Measurements from ENCODE around the gene ATOH8.

ATOH8 gene

GRCh38 chr2:85736456-85737355 is 17.1 kb upstream of the ATOH8 start:
- no peak for DNase-seq

GRCh38 chr2:85737481-85737880 is 16.3 kb upstream of the ATOH8 start:
- DNase-seq, result no peak

GRCh38 chr2:85737961-85738360 is 15.8 kb upstream of the ATOH8 start:
- DNase-seq, result no peak

GRCh38 chr2:85740193-85740592 is 13.6 kb upstream of the ATOH8 start:
- DNase-seq, result no peak

GRCh38 chr2:85741211-85741832 is 12.5 kb upstream of the ATOH8 start:
- DNase-seq, result no peak

GRCh38 chr2:85741833-85742455 is 11.8 kb upstream of the ATOH8 start:
- DNase-seq, result no peak

- no peak for DNase-seq
Measured at GRCh38 chr2:85743304-85743978, 10.3 kb upstream of the ATOH8 start.

DNA sequence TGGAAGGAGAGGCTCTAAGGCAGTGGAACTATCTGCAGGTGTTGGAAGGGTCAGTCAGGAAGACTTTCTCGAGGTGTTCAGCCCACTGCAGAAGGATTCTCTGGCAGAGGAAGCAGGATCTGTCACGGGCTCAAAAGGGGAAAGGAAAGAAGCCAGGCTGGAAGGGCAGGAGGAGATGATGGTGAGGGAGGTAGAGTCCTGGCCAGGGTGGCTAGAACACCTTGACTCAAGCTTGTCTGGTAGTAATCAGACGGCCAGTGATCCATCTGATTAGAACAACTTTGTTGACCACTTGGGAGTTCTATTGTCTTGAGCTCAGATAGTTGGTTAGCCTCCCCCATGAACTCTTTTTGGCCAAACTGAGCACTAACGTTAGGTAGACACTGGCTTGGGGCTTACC is 9.7 kb upstream of the ATOH8 start:
- DNase-seq, result no peak

- DNase-seq, result no peak
Measured at GRCh38 chr2:85744741-85745601, 8.8 kb upstream of the ATOH8 start.

DNA sequence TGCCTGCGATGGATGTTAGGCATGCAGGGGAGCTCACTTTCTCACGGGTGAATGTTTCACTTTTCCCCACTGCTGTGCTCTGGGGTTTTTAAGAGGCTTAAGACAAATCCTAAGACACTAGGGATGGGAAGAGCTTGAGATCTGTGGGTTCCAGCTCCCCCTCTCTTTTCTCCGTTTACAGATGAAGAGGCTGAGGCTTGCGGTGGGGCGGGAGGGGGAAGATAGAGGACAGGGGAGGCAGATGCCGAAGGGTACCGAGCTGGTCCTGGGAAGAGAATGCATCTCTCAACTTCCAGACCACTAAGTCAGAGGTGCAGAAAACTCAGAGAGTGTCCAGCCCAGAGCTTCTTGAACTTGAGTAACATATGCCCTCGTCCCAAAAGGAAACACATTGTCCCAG is 8.2 kb upstream of the ATOH8 start:
- DNase-seq, result no peak

DNA sequence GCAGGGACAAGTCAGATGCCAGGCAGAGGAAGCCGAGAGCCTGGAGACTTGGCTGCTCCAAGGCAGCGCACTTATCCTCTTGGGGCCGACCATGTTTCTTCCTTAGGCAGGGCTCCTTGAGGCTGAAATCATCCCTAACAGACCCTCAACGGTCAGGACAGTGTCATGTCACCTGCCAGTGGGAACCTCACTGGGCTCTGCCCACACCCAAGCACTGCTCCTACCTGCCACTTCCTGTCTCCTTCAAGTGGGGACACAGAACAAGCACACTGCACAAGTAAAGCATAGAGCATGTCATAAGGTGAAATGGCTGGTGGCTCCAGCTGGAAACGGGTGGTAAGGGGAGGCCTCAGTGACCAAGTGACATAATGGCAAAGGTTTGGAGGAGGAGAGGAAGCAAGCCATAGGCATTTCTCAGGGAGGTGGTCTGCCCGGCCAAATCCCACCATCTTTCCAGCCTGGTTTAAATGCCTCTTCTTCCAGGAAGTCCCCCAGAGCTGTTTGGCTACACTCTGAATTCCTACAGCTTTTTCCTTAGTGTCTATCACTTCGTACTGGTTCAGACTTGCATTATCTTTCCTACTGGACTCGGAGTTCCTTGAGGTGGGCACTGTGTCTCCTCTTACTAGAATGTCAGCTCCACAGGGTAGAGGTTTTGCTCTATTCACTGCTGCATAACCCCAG is 7.3 kb upstream of the ATOH8 start:
- no peak for DNase-seq

- DNase-seq, result no peak
Measured at GRCh38 chr2:85747441-85747840, 6.3 kb upstream of the ATOH8 start.

- DNase-seq, result no peak
Measured at GRCh38 chr2:85748039-85748734, 5.6 kb upstream of the ATOH8 start.

GRCh38 chr2:85748985-85749875 is 4.6 kb upstream of the ATOH8 start:
- DNase-seq, result no peak

GRCh38 chr2:85750587-85751575 is 2.9 kb upstream of the ATOH8 start:
- peak; percentile 11 for DNase-seq

GRCh38 chr2:85751627-85752026 is 2.2 kb upstream of the ATOH8 start:
- DNase-seq, result no peak

- DNase-seq, result no peak
Measured at GRCh38 chr2:85753035-85753524, 711 bp upstream of the ATOH8 start.

DNA sequence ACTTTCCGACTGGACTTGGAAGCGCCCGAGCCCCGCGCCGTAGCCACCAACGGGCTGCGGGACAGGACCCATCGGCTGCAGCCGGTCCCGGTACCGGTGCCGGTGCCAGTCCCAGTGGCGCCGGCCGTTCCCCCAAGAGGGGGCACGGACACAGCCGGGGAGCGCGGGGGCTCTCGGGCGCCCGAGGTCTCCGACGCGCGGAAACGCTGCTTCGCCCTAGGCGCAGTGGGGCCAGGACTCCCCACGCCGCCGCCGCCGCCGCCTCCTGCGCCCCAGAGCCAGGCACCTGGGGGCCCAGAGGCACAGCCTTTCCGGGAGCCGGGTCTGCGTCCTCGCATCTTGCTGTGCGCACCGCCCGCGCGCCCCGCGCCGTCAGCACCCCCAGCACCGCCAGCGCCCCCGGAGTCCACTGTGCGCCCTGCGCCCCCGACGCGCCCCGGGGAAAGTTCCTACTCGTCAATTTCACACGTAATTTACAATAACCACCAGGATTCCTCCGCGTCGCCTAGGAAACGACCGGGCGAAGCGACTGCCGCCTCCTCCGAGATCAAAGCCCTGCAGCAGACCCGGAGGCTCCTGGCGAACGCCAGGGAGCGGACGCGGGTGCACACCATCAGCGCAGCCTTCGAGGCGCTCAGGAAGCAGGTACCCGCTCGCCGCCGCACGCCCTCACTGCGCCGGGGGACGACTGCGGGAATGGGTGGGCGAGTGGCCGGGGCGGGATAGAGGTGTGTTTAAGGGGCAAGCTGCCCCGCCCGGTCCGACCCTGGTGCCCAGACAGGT is 713 bp downstream of the ATOH8 start:
- no peak for DNase-seq
